Measurements from ENCODE around the gene DHFR2. TPM values are rescaled to one million over a fixed set of nuclear protein-coding genes. Genes with fewer than 3 reads are reported as not detected.

Gene DHFR2
- total RNA-seq, 1 experiment from 2014 or later, result 3.4 TPM

DNA sequence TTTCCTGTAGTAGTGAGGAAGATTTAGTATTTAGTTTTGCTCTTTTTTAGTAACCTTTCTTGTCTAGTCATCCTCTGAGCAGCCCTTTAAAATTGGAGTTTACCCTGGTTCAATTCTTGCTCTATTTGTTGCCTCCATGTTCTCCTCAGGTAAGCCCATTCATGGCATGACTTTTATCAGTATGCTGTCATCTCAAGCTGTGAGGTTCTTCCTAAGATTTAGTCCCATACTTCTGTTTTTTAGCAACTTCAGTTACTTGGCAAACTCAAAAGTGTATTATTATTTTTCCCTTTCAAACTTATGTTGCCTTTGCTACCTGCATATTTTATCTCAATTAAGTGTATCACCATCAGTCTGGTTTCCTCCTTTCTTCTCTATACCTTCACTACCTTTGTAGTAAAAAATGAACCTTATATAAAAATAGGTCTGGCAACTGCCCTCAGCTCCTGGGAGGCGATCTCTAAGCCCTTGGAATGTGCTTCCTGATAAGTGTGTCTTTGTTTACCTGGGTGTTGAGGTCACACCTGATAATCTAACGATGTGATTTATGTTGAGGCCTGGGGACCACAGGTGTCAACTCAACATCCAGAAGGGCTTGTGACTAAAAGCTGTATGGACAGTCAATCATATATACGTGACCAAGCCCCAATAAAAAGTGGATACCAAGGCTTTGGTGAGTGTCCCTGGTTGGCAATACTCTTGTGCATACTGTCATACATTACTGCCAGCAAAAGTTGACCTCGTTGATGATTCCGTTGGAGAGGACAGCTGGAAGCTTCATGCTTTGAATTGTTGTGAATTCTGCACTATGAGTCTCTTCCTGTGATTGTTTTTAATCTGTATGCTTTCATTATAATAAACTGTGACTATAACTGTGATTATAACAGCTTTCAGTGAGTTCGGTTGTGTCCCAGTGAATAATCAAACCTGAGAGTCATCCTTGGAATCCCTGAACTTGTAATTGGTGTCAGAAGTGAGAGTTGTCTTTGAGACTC is 4.1 kb upstream of the DHFR2 start:
- Mint-ChIP-seq H3K9me3 (ENCODE audit: unreplicated experiment) (peaks cover 10% of the 10 kb centered on the region), H3K36me3 (ENCODE audit: insufficient read depth, unreplicated experiment) (peaks cover 23% of the 10 kb centered on the region), H3K4me1 (ENCODE audit: insufficient read depth, unreplicated experiment) (peaks cover 19% of the 10 kb centered on the region), H3K27me3 (ENCODE audit: insufficient read depth, unreplicated experiment) (no peaks in the 10 kb centered on the region), H3K27ac (ENCODE audit: low read depth, unreplicated experiment) (no peak overlapping the region), H3K4me3 (ENCODE audit: unreplicated experiment) (no peak overlapping the region)
- CTCF ChIA-PET, result interaction anchor here (0.6 to 6.4 kb wide), 4 partner anchors 13 to 75 kb away, joined by 3 to 37 read pairs (median 3); no protein-coding TSS in a partner anchor
- no peak for DNase-seq (ENCODE audit: unreplicated experiment)
- TF ChIP-seq, protein P1, sequence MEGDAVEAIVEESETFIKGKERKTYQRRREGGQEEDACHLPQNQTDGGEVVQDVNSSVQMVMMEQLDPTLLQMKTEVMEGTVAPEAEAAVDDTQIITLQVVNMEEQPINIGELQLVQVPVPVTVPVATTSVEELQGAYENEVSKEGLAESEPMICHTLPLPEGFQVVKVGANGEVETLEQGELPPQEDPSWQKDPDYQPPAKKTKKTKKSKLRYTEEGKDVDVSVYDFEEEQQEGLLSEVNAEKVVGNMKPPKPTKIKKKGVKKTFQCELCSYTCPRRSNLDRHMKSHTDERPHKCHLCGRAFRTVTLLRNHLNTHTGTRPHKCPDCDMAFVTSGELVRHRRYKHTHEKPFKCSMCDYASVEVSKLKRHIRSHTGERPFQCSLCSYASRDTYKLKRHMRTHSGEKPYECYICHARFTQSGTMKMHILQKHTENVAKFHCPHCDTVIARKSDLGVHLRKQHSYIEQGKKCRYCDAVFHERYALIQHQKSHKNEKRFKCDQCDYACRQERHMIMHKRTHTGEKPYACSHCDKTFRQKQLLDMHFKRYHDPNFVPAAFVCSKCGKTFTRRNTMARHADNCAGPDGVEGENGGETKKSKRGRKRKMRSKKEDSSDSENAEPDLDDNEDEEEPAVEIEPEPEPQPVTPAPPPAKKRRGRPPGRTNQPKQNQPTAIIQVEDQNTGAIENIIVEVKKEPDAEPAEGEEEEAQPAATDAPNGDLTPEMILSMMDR (IDR thresholded peaks at IDR 0.05; ENCODE audit: unreplicated experiment), result no peak
- no TSS peak for BruUV-seq (replicated peaks)
- intact Hi-C loops (cut with micrococcal nuclease), result loop anchor here (10.0 kb wide), 2 partner anchors 192 to 222 kb away; no protein-coding TSS in a partner anchor
- POLR2A ChIA-PET, result interaction anchor here (1.2 kb wide), 1 partner anchor 93 kb away, joined by 3 read pairs; no protein-coding TSS in a partner anchor

DNA sequence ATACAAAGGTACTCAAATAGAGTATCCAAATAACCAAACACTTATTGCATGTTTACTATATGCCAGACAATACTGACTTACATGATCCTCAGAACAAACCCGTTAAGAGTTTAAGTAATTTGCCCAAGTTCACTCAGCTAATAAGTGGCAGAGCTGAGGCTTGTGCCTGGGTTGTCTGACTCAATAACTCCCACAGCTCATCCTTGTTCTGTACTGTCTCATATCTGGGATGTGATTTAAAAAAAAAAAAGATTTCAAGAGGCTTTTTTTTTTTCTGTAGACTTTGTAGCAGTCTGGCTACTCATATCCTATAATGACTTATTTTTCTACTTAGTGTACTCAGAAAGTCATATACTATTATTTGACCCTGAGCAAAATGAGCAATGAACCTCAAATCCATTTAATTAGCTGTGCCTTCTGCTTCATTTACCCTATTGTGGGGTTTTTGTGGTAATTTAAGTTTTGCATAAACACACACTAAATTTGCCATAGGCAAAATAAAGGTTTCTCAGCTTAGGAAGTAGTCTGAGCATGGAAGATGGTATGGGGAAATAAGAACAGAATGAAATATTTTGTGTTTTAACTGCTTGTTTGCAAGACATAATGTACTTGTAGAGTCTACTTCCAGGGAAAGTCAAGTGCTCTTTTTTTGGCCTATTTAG is 3.2 kb upstream of the DHFR2 start:
- CTCF ChIA-PET, result interaction anchor here (1.3 to 6.4 kb wide), 3 partner anchors 11 to 63 kb away, joined by 3 to 37 read pairs (median 3); no protein-coding TSS in a partner anchor
- no peak for DNase-seq (ENCODE audit: unreplicated experiment)

DNA sequence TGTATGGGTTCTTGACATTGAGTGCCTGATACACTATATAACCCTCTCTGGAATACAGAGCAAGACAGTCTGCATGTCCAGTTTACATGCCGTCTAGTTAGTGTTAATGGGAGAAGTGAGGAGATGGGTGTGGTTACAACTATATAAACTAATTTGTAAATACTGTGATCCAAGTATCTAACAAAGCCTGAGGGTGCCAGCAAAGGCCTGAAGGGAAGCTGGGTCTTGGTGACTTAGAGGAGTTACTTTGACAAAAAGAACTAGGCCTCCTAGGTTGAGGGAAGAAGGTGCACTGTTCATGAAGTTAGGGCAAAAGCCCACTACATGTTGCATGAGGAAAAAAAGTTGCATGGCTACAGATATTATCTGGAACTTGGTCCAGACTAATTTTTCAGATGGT is 2.4 kb upstream of the DHFR2 start:
- H3K9me3 Mint-ChIP-seq (ENCODE audit: unreplicated experiment), result peaks cover 10% of the 10 kb centered on the region
- H3K27ac Mint-ChIP-seq (ENCODE audit: low read depth, unreplicated experiment), result no peak overlapping the region
- no TSS peak for BruUV-seq (replicated peaks)
- CTCF ChIA-PET, result interaction anchor here (1.3 to 6.4 kb wide), 3 partner anchors 10 to 62 kb away, joined by 3 to 37 read pairs (median 3); no protein-coding TSS in a partner anchor
- no peaks in the 10 kb centered on the region for H3K27me3 Mint-ChIP-seq (ENCODE audit: insufficient read depth, unreplicated experiment)
- peaks cover 19% of the 10 kb centered on the region for H3K4me1 Mint-ChIP-seq (ENCODE audit: insufficient read depth, unreplicated experiment)
- intact Hi-C loops (cut with micrococcal nuclease), result loop anchor here (10.0 kb wide), 2 partner anchors 190 to 220 kb away; no protein-coding TSS in a partner anchor
- POLR2A ChIA-PET, result interaction anchor here (0.7 kb wide), 1 partner anchor 37 kb away, joined by 3 read pairs; no protein-coding TSS in a partner anchor
- DNase-seq (ENCODE audit: unreplicated experiment), result no peak
- no peak overlapping the region for H3K4me3 Mint-ChIP-seq (ENCODE audit: unreplicated experiment)
- H3K36me3 Mint-ChIP-seq (ENCODE audit: insufficient read depth, unreplicated experiment), result peaks cover 20% of the 10 kb centered on the region
- TF ChIP-seq, protein P1 (IDR thresholded peaks at IDR 0.05; ENCODE audit: unreplicated experiment), result no peak

More for the DNA sequence above, 3.2 kb upstream of the DHFR2 start:
- Mint-ChIP-seq H3K36me3 (ENCODE audit: insufficient read depth, unreplicated experiment) (peaks cover 20% of the 10 kb centered on the region), H3K27me3 (ENCODE audit: insufficient read depth, unreplicated experiment) (no peaks in the 10 kb centered on the region), H3K4me1 (ENCODE audit: insufficient read depth, unreplicated experiment) (peaks cover 19% of the 10 kb centered on the region), H3K9me3 (ENCODE audit: unreplicated experiment) (peaks cover 10% of the 10 kb centered on the region), H3K27ac (ENCODE audit: low read depth, unreplicated experiment) (no peak overlapping the region), H3K4me3 (ENCODE audit: unreplicated experiment) (no peak overlapping the region)
- intact Hi-C loops (cut with micrococcal nuclease), result loop anchor here (10.0 kb wide), 2 partner anchors 191 to 221 kb away; no protein-coding TSS in a partner anchor
- TF ChIP-seq, protein P1 (IDR thresholded peaks at IDR 0.05; ENCODE audit: unreplicated experiment), result no peak
- POLR2A ChIA-PET, result interaction anchor here (0.6 to 1.2 kb wide), 3 partner anchors 38 to 659 kb away, joined by 3 read pairs; no protein-coding TSS in a partner anchor
- BruUV-seq (replicated peaks), result no TSS peak

All from MCF 10A (cell line).